Activated gamma-delta T cell (primary cell): ENCODE measurements around the gene LMBR1L.
A peak's percentile ranks its signal among the peaks of the same experiment; 100 is the strongest.
"Not testable (repeated sequence)": the region's sequence is repeated elsewhere in the genome, so short reads cannot be mapped to it uniquely, and the experiment has no call there.

Experiments used
- DNase-seq: peaks from one replicate; lab custom pipeline; 2025; lab: John Stamatoyannopoulos, UW
- total RNA-seq, 2 donors: gene quantifications; one replicate each; lab custom pipeline; 2026; lab: John Stamatoyannopoulos, UW

Gene LMBR1L
- 147 to 170 reads per million in 2 donors for total RNA-seq

- peak; percentile 64 for DNase-seq
Observed at GRCh38 chr12:49110464-49111155, at the start of gene LMBR1L. LMBR1L (minus strand) TSS chr12:49110847; CDS start chr12:49110555, 292 bp downstream.

- DNase-seq = no peak
Observed at GRCh38 chr12:49160399-49160798, 49.8 kb upstream of the LMBR1L start.

GRCh38 chr12:49154221-49154620 is 43.6 kb upstream of the LMBR1L start:
- no peak for DNase-seq

- DNase-seq = no peak
Observed at GRCh38 chr12:49147384-49147783, 36.7 kb upstream of the LMBR1L start.

- DNase-seq = no peak
Observed at GRCh38 chr12:49146406-49146805, 35.8 kb upstream of the LMBR1L start.

GRCh38 chr12:49144384-49144783 is 33.7 kb upstream of the LMBR1L start:
- no peak for DNase-seq

- DNase-seq = no peak
Observed at GRCh38 chr12:49138999-49139398, 28.4 kb upstream of the LMBR1L start.

- no peak for DNase-seq
Observed at GRCh38 chr12:49138587-49138986, 27.9 kb upstream of the LMBR1L start.

GRCh38 chr12:49137476-49137875 is 26.8 kb upstream of the LMBR1L start:
- DNase-seq = no peak

GRCh38 chr12:49136997-49137396 is 26.4 kb upstream of the LMBR1L start:
- DNase-seq = not testable (repeated sequence)

- DNase-seq = no peak
Observed at GRCh38 chr12:49133590-49133989, 22.9 kb upstream of the LMBR1L start.

GRCh38 chr12:49133014-49133413 is 22.4 kb upstream of the LMBR1L start:
- no peak for DNase-seq

GRCh38 chr12:49131894-49132461 is 21.3 kb upstream of the LMBR1L start:
- no peak for DNase-seq

GRCh38 chr12:49131051-49131893 is 20.6 kb upstream of the LMBR1L start, which contains the start of gene TUBA1B:
TUBA1B (minus strand) TSS chr12:49131395; CDS start chr12:49131300, 95 bp downstream.
- DNase-seq = peak; percentile 85

- DNase-seq = peak; percentile 81
Observed at GRCh38 chr12:49130151-49131050, 19.8 kb upstream of the LMBR1L start.

- DNase-seq = no peak
Observed at GRCh38 chr12:49129332-49130150, 18.9 kb upstream of the LMBR1L start.

GRCh38 chr12:49127971-49128370 is 17.3 kb upstream of the LMBR1L start:
- not testable (repeated sequence) for DNase-seq

- no peak for DNase-seq
Observed at GRCh38 chr12:49126852-49127763, 16.5 kb upstream of the LMBR1L start.

- no peak for DNase-seq
Observed at GRCh38 chr12:49121047-49121696, 10.5 kb upstream of the LMBR1L start.
